ENCODE results near the gene COQ10B. TPM values are rescaled to one million over a fixed set of nuclear protein-coding genes. Genes with fewer than 3 reads are reported as not detected.

COQ10B gene
- total RNA-seq, 1 experiment from 2014 or later: 34.7 TPM

GRCh38 chr2:197426723-197427603, 26.4 kb upstream of the COQ10B start:
- Histone ChIP-seq H3K4me3 (ENCODE audit: low read depth in 2 of 2, low read length in 2 of 2) (no peak overlapping the region), H3K27ac (ENCODE audit: low read length) (no peak overlapping the region), H3K36me3 (ENCODE audit: control insufficient read depth, insufficient read depth, low read length) (no peaks in the 10 kb centered on the region), H3K9me3 (ENCODE audit: control insufficient read depth, insufficient read depth, low read depth, low read length) (no peaks in the 10 kb centered on the region), H3K4me1 (ENCODE audit: control insufficient read depth, insufficient read depth, low read length) (peaks cover 37% of the 10 kb centered on the region; the same call in 1 of the 2 replicates), H3K27me3 (ENCODE audit: control insufficient read depth, insufficient read depth, low read length) (no peaks in the 10 kb centered on the region)
- ChIA-PET POLR2A (interaction anchor here (0.6 kb wide), 1 partner anchor 49 kb away, joined by 6 read pairs; no protein-coding TSS in a partner anchor), CTCF (interaction anchor here (0.7 kb wide), 1 partner anchor 447 kb away, joined by 3 read pairs; no protein-coding TSS in a partner anchor)
- in situ Hi-C loops (cut with HindIII; ENCODE audit: low pct_unique_long_range_greater_than_20kb, low sequenced_read_pairs): no loop called here
- intact Hi-C loops (cut with micrococcal nuclease; ENCODE audit: unreplicated experiment): no loop called here
- TF ChIP-seq CTCF (IDR thresholded peaks at IDR 0.05) (no peak), POLR2AphosphoS5 (IDR thresholded peaks at IDR 0.05; ENCODE audit: low read depth, low read length) (no peak), TCF7L2 (IDR thresholded peaks at IDR 0.05; ENCODE audit: low read depth, low read length) (no peak), SIN3A (IDR thresholded peaks at IDR 0.05; ENCODE audit: borderline replicate concordance, insufficient read depth, low read depth, low read length) (no peak)
- TF ChIP-seq, protein P1, sequence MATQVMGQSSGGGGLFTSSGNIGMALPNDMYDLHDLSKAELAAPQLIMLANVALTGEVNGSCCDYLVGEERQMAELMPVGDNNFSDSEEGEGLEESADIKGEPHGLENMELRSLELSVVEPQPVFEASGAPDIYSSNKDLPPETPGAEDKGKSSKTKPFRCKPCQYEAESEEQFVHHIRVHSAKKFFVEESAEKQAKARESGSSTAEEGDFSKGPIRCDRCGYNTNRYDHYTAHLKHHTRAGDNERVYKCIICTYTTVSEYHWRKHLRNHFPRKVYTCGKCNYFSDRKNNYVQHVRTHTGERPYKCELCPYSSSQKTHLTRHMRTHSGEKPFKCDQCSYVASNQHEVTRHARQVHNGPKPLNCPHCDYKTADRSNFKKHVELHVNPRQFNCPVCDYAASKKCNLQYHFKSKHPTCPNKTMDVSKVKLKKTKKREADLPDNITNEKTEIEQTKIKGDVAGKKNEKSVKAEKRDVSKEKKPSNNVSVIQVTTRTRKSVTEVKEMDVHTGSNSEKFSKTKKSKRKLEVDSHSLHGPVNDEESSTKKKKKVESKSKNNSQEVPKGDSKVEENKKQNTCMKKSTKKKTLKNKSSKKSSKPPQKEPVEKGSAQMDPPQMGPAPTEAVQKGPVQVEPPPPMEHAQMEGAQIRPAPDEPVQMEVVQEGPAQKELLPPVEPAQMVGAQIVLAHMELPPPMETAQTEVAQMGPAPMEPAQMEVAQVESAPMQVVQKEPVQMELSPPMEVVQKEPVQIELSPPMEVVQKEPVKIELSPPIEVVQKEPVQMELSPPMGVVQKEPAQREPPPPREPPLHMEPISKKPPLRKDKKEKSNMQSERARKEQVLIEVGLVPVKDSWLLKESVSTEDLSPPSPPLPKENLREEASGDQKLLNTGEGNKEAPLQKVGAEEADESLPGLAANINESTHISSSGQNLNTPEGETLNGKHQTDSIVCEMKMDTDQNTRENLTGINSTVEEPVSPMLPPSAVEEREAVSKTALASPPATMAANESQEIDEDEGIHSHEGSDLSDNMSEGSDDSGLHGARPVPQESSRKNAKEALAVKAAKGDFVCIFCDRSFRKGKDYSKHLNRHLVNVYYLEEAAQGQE (IDR thresholded peaks at IDR 0.05; ENCODE audit: insufficient read depth in 1 of 2, low read depth in 2 of 2, low read length in 1 of 2): no peak
- ATAC-seq: no peak
- DNase-seq (ENCODE audit: low read depth, low spot score): no peak
- BruUV-seq (replicated peaks): no TSS peak

DNA sequence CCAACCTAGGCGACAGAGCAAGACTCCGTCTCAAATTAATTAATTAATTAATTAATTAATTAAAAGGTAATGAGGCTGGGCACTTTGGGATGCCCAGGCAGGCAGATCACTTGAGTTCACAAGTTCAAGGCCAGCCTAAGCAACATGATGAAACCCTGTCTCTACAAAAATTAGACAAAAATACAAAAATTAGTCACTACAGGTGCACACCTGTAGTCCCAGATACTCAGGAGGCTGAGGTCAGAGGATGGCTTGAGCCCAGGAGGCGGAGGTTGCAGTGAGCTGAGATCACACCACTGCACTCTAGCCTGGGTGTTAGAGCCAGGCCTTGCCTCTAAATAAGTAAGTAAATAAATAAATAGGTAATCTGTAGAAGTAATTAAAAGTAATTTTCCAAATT, 25.4 kb upstream of the COQ10B start:
- in situ Hi-C loops (cut with HindIII; ENCODE audit: low pct_unique_long_range_greater_than_20kb, low sequenced_read_pairs): no loop called here
- Histone ChIP-seq H3K27me3 (ENCODE audit: control insufficient read depth, insufficient read depth, low read length) (no peaks in the 10 kb centered on the region), H3K36me3 (ENCODE audit: control insufficient read depth, insufficient read depth, low read length) (no peaks in the 10 kb centered on the region), H3K27ac (ENCODE audit: low read length) (no peak overlapping the region), H3K9me3 (ENCODE audit: control insufficient read depth, insufficient read depth, low read depth, low read length) (no peaks in the 10 kb centered on the region), H3K4me1 (ENCODE audit: control insufficient read depth, insufficient read depth, low read length) (peaks cover 47% of the 10 kb centered on the region; the same call in 1 of the 2 replicates), H3K4me3 (ENCODE audit: low read depth in 2 of 2, low read length in 2 of 2) (no peak overlapping the region)
- BruUV-seq (replicated peaks): no TSS peak
- ATAC-seq (no peak), DNase-seq (ENCODE audit: low read depth, low spot score) (no peak)
- intact Hi-C loops (cut with micrococcal nuclease; ENCODE audit: unreplicated experiment): no loop called here
- TF ChIP-seq, protein P1 (IDR thresholded peaks at IDR 0.05; ENCODE audit: insufficient read depth in 1 of 2, low read depth in 2 of 2, low read length in 1 of 2): no peak
- CTCF ChIA-PET: no interaction called here
- POLR2A ChIA-PET: no interaction called here

Data from Panc1 (cell line).